Activated T-helper 2 cell treated with anti-CD3 and anti-CD28 coated beads, Interferon-gamma antibody, Interleukin-2, Interleukin-4, amounts not matched to agents 10 μg/mL and 5 μg/mL and 100 μg/mL, durations not matched to agents 14 hours and 24 hours and 36 hours (primary cell): ENCODE data around the gene TMEM131. TPM values are rescaled to one million over a fixed set of nuclear protein-coding genes. Genes with fewer than 3 reads are reported as not detected.
A peak's percentile ranks its signal among the peaks of the same experiment; 100 is the strongest.

Source experiments
- DNase-seq: peaks from one replicate; pipeline ENCODE4 v3.0.0; 2021; ENCODE audit warnings: low spot score
- H3K27ac Mint-ChIP-seq: one replicate; pipeline ENCODE4 v1.8.0; 2021; ENCODE audit warnings: mixed read lengths
- H3K27me3 Mint-ChIP-seq: one replicate; pipeline ENCODE4 v1.8.0; 2021; ENCODE audit warnings: low read depth, mixed read lengths
- H3K36me3 Mint-ChIP-seq: one replicate; pipeline ENCODE4 v1.8.0; 2021; ENCODE audit warnings: low read depth, mixed read lengths
- H3K4me1 Mint-ChIP-seq: one replicate; pipeline ENCODE4 v1.8.0; 2021; ENCODE audit warnings: low read depth, mixed read lengths
- H3K4me3 Mint-ChIP-seq: one replicate; pipeline ENCODE4 v1.8.0; 2021; ENCODE audit warnings: low read depth, mild to moderate bottlenecking, moderate library complexity, mixed read lengths
- H3K9me3 Mint-ChIP-seq: one replicate; pipeline ENCODE4 v1.8.0; 2021; ENCODE audit warnings: mixed read lengths
- intact Hi-C: fragments of 100-400 bp; cut with micrococcal nuclease; formaldehyde crosslinking; loops from one replicate; pipeline ENCODE4 v1.15.1; 2023
- total RNA-seq: library from RNA; stranded (reverse); gene quantifications from 2 replicates; pipeline ENCODE4 v1.2.3, GENCODE V29; 2022

Gene TMEM131
- total RNA-seq, 1 donor from 2014 or later, result 39.3 TPM

GRCh38 chr2:97745474-97746174 is 250.1 kb downstream of the TMEM131 start:
- H3K4me3 Mint-ChIP-seq, result no peak overlapping the region
- H3K27ac Mint-ChIP-seq, result peak overlapping the region; percentile 1
- DNase-seq, result peak; percentile 46
- H3K4me1 Mint-ChIP-seq, result peaks cover 57% of the 10 kb centered on the region
- H3K27me3 Mint-ChIP-seq, result no peaks in the 10 kb centered on the region
- H3K9me3 Mint-ChIP-seq, result no peaks in the 10 kb centered on the region
- intact Hi-C loops, result loop anchor here (1.0 kb wide), 1 partner anchor 83 kb away; no protein-coding TSS in a partner anchor
- peaks cover 51% of the 10 kb centered on the region for H3K36me3 Mint-ChIP-seq

GRCh38 chr2:97743913-97744312 is 251.8 kb downstream of the TMEM131 start:
- no peak for DNase-seq
- Mint-ChIP-seq H3K4me1 (peaks cover 59% of the 10 kb centered on the region), H3K36me3 (peaks cover 56% of the 10 kb centered on the region), H3K4me3 (no peak overlapping the region), H3K27me3 (no peaks in the 10 kb centered on the region), H3K9me3 (no peaks in the 10 kb centered on the region), H3K27ac (no peak overlapping the region)
- intact Hi-C loops, result no loop called here

- H3K27ac Mint-ChIP-seq, result peak overlapping the region; percentile 87
- H3K4me1 Mint-ChIP-seq, result peaks cover 53% of the 10 kb centered on the region
- no peak overlapping the region for H3K4me3 Mint-ChIP-seq
- no peak for DNase-seq
- no peaks in the 10 kb centered on the region for H3K27me3 Mint-ChIP-seq
- H3K9me3 Mint-ChIP-seq, result no peaks in the 10 kb centered on the region
- intact Hi-C loops, result no loop called here
- peaks cover 62% of the 10 kb centered on the region for H3K36me3 Mint-ChIP-seq
Measured at GRCh38 chr2:97742381-97742847, 253.3 kb downstream of the TMEM131 start.

GRCh38 chr2:97741686-97742085 is 254.1 kb downstream of the TMEM131 start:
- no peak overlapping the region for H3K4me3 Mint-ChIP-seq
- intact Hi-C loops, result no loop called here
- peaks cover 48% of the 10 kb centered on the region for H3K4me1 Mint-ChIP-seq
- no peak for DNase-seq
- no peaks in the 10 kb centered on the region for H3K9me3 Mint-ChIP-seq
- peak overlapping the region; percentile 87 for H3K27ac Mint-ChIP-seq
- H3K27me3 Mint-ChIP-seq, result no peaks in the 10 kb centered on the region
- H3K36me3 Mint-ChIP-seq, result peaks cover 67% of the 10 kb centered on the region

GRCh38 chr2:97741251-97741650 is 254.5 kb downstream of the TMEM131 start:
- peaks cover 44% of the 10 kb centered on the region for H3K4me1 Mint-ChIP-seq

GRCh38 chr2:97740590-97741182 is 255.1 kb downstream of the TMEM131 start:
- Mint-ChIP-seq H3K4me3 (no peak overlapping the region), H3K36me3 (peaks cover 70% of the 10 kb centered on the region), H3K27ac (peak overlapping the region; percentile 54), H3K27me3 (no peaks in the 10 kb centered on the region), H3K9me3 (no peaks in the 10 kb centered on the region), H3K4me1 (peaks cover 41% of the 10 kb centered on the region)
- DNase-seq, result no peak
- intact Hi-C loops, result no loop called here

More at GRCh38 chr2:97741251-97741650, 254.5 kb downstream of the TMEM131 start:
- Mint-ChIP-seq H3K9me3 (no peaks in the 10 kb centered on the region), H3K27ac (no peak overlapping the region), H3K4me3 (no peak overlapping the region), H3K36me3 (peaks cover 71% of the 10 kb centered on the region), H3K27me3 (no peaks in the 10 kb centered on the region)
- intact Hi-C loops, result no loop called here
- no peak for DNase-seq

GRCh38 chr2:97739893-97740245 is 255.9 kb downstream of the TMEM131 start:
- H3K4me1 Mint-ChIP-seq, result peaks cover 36% of the 10 kb centered on the region
- DNase-seq, result no peak
- intact Hi-C loops, result no loop called here
- no peaks in the 10 kb centered on the region for H3K27me3 Mint-ChIP-seq
- H3K9me3 Mint-ChIP-seq, result no peaks in the 10 kb centered on the region
- no peak overlapping the region for H3K4me3 Mint-ChIP-seq
- H3K36me3 Mint-ChIP-seq, result peaks cover 71% of the 10 kb centered on the region
- H3K27ac Mint-ChIP-seq, result no peak overlapping the region

GRCh38 chr2:97739020-97739892 is 256.5 kb downstream of the TMEM131 start:
- Mint-ChIP-seq H3K27me3 (no peaks in the 10 kb centered on the region), H3K4me3 (no peak overlapping the region), H3K9me3 (no peaks in the 10 kb centered on the region), H3K36me3 (peaks cover 72% of the 10 kb centered on the region), H3K4me1 (peaks cover 31% of the 10 kb centered on the region), H3K27ac (peak overlapping the region; percentile 13)
- no peak for DNase-seq
- intact Hi-C loops, result no loop called here

GRCh38 chr2:97738179-97739019 is 257.3 kb downstream of the TMEM131 start:
- Mint-ChIP-seq H3K27me3 (no peaks in the 10 kb centered on the region), H3K27ac (peak overlapping the region; percentile 13), H3K36me3 (peaks cover 70% of the 10 kb centered on the region), H3K4me1 (peaks cover 23% of the 10 kb centered on the region), H3K9me3 (no peaks in the 10 kb centered on the region), H3K4me3 (no peak overlapping the region)
- intact Hi-C loops, result no loop called here
- no peak for DNase-seq

- Mint-ChIP-seq H3K9me3 (no peaks in the 10 kb centered on the region), H3K4me1 (peaks cover 17% of the 10 kb centered on the region), H3K27ac (no peak overlapping the region), H3K4me3 (no peak overlapping the region), H3K27me3 (no peaks in the 10 kb centered on the region), H3K36me3 (peaks cover 68% of the 10 kb centered on the region)
- intact Hi-C loops, result no loop called here
- no peak for DNase-seq
Measured at GRCh38 chr2:97737421-97738178, 258.1 kb downstream of the TMEM131 start.

- no peak for DNase-seq
- no peaks in the 10 kb centered on the region for H3K27me3 Mint-ChIP-seq
- peaks cover 68% of the 10 kb centered on the region for H3K36me3 Mint-ChIP-seq
- no peak overlapping the region for H3K4me3 Mint-ChIP-seq
- peaks cover 9% of the 10 kb centered on the region for H3K4me1 Mint-ChIP-seq
- no peak overlapping the region for H3K27ac Mint-ChIP-seq
- no peaks in the 10 kb centered on the region for H3K9me3 Mint-ChIP-seq
- intact Hi-C loops, result no loop called here
Measured at GRCh38 chr2:97736608-97737330, 259.0 kb downstream of the TMEM131 start.
